Measurements from ENCODE around the gene BMP8A.

BMP8A gene

DNA sequence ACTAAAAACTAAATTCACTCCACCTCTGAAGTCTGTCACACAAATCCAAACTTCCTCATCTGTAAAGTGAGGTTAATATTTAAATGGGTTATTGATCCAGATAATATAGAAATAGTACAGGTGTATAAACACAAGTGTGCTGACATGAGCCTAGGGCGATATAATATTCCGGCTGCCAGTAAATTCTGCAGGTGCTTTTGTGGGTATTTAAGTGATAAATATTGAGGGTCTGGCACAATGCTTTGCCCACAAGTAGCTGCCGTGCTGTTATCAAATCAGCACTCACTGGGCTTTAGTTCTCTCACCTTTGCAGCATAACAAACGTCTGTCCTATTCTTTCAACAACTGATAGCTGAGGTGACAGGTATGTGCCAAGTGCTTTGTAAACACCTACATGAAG lies 77.6 kb downstream of the BMP8A start:
- no peak for DNase-seq (ENCODE audit: low spot score)
- no peak for FAIRE-seq

DNA sequence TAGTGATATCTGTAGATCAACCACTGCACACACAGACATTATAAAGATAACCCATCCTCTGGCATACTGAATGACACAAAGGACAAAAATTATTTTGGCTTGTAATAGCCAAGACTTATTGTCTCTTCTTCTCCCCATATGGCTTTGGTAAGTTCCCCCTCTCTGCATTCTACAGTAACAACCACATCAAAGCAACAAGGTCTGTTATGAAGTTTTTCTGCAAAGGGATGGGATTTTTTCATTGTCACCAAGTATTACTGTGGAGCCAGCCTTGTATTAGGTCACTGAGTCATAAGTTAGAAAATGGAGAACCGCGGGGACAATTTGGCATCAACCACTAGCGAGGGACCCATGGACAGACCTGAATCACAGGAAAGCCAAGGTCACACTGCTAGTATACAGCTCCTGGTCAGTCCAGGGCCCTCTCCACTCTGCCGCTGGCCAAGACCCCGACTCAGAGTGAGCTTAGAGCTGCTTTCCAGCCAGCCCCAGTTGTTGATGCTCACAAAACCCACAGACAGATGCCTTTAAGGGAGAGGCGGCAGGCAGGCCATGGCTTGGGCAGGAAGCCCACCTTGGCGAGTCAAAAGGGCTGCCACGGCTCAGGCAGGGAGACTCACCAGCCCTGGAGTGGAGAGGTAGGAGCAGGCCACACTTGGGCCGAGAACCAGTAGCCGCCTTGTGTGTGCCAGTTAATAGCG lies 79.2 kb downstream of the BMP8A start:
- FAIRE-seq (no peak), DNase-seq (ENCODE audit: low spot score) (no peak)

DNA sequence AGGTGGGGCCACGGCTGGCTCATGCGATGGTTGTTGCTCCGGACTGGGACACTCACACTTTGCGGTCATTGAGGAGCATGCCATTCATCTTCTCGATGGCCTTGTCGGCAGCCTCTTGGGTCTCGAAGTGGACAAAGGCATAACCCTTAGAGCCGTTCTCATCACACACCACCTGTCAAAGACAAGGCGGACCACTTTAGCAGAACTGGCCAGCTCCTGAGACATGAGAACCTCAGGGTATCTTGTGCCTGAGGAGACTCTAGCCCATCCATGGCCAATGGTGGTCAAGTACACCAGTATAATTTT lies 79.7 kb downstream of the BMP8A start:
- DNase-seq (ENCODE audit: low spot score): no peak
- FAIRE-seq: no peak

DNA sequence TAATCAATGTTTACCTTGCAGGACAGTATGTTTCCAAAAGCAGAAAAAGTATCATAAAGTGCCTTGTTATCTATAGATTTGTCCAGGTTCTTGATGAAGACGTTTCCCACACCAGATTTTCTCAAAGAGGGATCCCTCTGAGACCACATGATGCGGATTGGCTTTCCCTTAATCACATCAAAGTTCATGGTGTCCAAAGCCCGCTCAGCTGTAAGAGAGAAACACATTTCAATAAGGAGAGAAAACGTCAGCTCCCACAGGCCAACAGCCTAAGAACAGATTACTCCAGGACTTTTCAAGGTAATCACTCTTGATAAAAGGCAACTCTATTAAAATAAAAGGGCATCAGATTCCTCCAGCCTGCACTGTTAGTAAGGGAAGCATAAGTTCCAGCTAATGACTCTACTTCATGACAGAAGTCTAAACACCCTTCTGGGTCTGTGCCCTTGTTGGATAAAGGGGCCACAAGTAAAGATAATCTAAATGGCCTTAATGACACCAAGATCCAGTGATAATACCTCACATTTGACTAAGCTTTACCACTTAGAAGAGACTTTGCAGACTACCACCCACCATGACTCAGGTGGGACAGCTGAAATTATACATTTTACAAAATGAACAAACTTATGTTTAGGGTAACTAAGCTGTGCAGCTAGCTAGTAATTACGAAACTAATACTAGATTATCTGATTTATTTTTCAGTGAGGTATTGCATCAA lies 81.1 kb downstream of the BMP8A start:
- no peak for FAIRE-seq
- no peak for DNase-seq (ENCODE audit: low spot score)

DNA sequence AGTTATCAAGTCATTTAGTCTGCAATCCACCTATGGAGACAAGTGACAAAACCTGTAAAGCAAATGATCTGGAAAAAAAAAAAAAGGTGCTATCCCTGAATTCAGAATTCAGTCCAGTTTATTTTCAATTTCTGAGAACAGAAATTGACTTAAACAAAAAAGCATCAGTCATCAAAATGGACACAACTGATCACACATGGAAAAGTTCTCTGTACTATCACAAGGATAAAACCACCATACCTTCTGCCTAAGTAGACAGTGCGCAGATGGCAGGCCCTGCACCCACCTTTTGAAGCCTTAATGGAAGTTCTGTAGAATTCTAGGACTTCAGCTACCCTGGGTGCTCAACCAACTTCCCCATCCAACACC lies 81.6 kb downstream of the BMP8A start:
- no peak for DNase-seq (ENCODE audit: low spot score)
- no peak for FAIRE-seq

DNA sequence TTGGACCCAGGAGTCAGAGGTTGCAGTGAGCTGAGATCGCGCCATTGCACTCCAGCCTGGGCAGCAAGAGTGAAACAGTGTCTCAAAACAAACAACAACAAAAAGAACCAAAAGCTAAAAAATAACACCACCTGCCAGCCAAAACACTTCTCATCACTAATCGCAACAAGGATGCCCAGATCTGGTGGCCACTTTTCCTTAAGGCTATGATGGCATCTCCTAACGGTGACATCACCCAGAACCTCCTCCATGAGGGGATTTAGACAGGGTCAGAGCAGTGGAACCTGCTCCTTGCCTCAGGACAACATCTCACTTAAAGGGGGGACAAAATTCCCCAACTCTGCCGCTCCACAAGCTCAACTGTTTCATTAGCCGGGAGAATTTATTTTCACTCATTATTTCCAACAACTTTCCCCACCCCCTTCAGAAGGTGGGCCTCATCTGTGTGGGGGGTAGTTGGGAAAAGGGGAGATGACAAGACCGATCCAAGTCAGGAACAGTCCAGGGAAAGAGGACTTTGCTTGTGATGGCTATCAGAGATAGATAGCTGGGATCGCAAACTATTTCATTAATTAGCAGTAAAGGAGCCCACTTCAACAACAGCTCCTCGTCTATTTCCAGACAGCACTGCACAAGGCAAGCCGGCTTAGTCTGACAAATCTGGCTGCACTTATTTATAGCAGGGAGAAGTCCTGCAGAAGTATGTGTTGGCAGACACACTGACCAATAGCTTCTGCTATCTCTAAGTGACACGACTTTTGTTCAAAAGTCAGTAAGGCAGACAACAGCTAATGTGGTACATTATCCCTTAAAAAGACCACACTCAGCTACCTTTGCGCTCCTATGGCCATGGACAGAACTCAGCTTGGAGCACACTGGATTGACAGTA lies 82.5 kb downstream of the BMP8A start:
- no peak for FAIRE-seq
- no peak for DNase-seq (ENCODE audit: low spot score)

DNA sequence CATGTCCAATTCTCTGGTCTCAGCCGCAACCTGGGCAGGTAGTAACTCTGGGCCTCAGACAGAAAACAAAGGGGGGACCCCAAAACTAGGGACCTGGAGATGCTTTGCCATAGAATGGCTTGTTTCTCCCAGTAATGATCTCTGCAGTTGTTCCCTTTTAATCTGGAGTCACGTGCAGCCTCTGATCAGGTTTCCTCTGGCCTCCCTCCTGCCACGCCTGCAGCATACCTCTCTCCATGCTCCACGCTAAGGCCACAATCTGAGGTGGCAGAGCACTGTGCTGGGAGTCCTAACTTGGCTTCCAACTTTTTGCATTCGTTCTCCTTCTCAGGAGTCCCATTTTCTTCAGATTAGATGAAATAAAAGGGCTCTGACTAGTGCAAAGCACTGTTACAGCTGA lies 83.2 kb downstream of the BMP8A start:
- no peak for FAIRE-seq
- no peak for DNase-seq (ENCODE audit: low spot score)

All from RCC 7860 (cell line).